Endothelial cell of umbilical vein (primary cell): ENCODE results near the gene RALGAPB. TPM values are rescaled to one million over a fixed set of nuclear protein-coding genes. Genes with fewer than 3 reads are reported as not detected.

Experiments used
- BruUV-seq: library from RNA; stranded (reverse); fragments of 400-500 nt; replicated peaks from 2 replicates; lab custom pipeline; 2021; lab: Mats Ljungman, UMichigan
- CTCF ChIA-PET: fragments of 300-600, 350-600 bp; sonication (Branson Sonifier 250); formaldehyde crosslinking; loops from one replicate; lab custom pipeline; 2021; ENCODE audit warnings: antibody characterized with exemption, inconsistent platforms; lab: Charles Lee
- POLR2A ChIA-PET: fragments of 300-600, 350-600 bp; sonication (Branson Sonifier 250); formaldehyde crosslinking; loops from one replicate; lab custom pipeline; 2021; ENCODE audit warnings: antibody characterized with exemption, inconsistent platforms; lab: Charles Lee
- DNase-seq: peaks from one replicate; pipeline ENCODE4 v3.0.0-alpha.2; 2011; ENCODE audit warnings: low read depth, low spot score
- FAIRE-seq: peaks from 2 replicates; lab custom pipeline; 2011; peaks lifted over from hg19 to GRCh38; lab: Jason Lieb, UNC
- H2AFZ ChIP-seq: 2 replicates; pipeline ENCODE4 v1.6.0; 2012; ENCODE audit warnings: low read depth, low read length, control low read depth, inconsistent platforms
- H3K27ac ChIP-seq: 2 replicates; pipeline ENCODE4 v1.5.1; 2011; ENCODE audit warnings: low read depth, mild to moderate bottlenecking, control low read depth, low read length, moderate library complexity; ENCODE audit not compliant: insufficient read depth
- H3K27me3 ChIP-seq, 2 experiments: 2 replicates each; pipeline versions ENCODE4 v1.6.0 to v1.6.1; 2011; ENCODE audit warnings: low read length in 2 of 2, mixed read lengths in 1 of 2; ENCODE audit not compliant: control insufficient read depth in 2 of 2, insufficient read depth in 2 of 2
- H3K36me3 ChIP-seq, 2 experiments: 2 replicates in 1 of 2; 3 replicates in 1 of 2; pipeline ENCODE4 v1.5.1; 2011; ENCODE audit warnings: low read length in 2 of 2, mild to moderate bottlenecking in 1 of 2, moderate library complexity in 1 of 2; ENCODE audit not compliant: control insufficient read depth in 2 of 2, insufficient read depth in 2 of 2; ENCODE audit errors: extremely low read depth in 1 of 2
- H3K4me1 ChIP-seq: 3 replicates; pipeline ENCODE4 v1.5.1; 2011; ENCODE audit warnings: mild to moderate bottlenecking, low read length; ENCODE audit not compliant: control insufficient read depth, insufficient read depth; ENCODE audit errors: extremely low read depth
- H3K4me2 ChIP-seq: 2 replicates; pipeline ENCODE4 v1.6.1; 2011; ENCODE audit warnings: low read length, control low read depth, mixed read lengths; ENCODE audit not compliant: insufficient read depth
- H3K4me3 ChIP-seq, 3 experiments: fragments of 200-600 bp in 1 of 3; sonication (generic), shearing (Covaris generic) in 1 of 3; replicated peaks in 1 of 3; 2 replicates each; pipeline ENCODE4 v1.5.1; 2011 to 2016; ENCODE audit warnings: control low read depth in 3 of 3, low read length in 3 of 3, mild to moderate bottlenecking in 2 of 3, inconsistent platforms in 1 of 3, low read depth in 1 of 3, moderate library complexity in 1 of 3; ENCODE audit not compliant: insufficient read depth in 1 of 3
- H3K79me2 ChIP-seq: 2 replicates; pipeline ENCODE4 v1.6.0; 2012; ENCODE audit warnings: low read length, inconsistent platforms; ENCODE audit not compliant: control insufficient read depth, insufficient read depth
- H3K9ac ChIP-seq: replicated peaks from 2 replicates; pipeline ENCODE3; 2011; ENCODE audit warnings: low read length, control low read depth; ENCODE audit not compliant: insufficient read depth; ENCODE audit errors: extremely low read depth
- H3K9me1 ChIP-seq: replicated peaks from 3 replicates; pipeline ENCODE4 v1.6.0; 2011; ENCODE audit warnings: mild to moderate bottlenecking, low read length; ENCODE audit not compliant: control insufficient read depth, insufficient read depth; ENCODE audit errors: extremely low read depth
- H3K9me3 ChIP-seq: replicated peaks from 2 replicates; pipeline ENCODE4 v1.5.1; 2012; ENCODE audit warnings: low read length, inconsistent platforms; ENCODE audit not compliant: control insufficient read depth, insufficient read depth
- H4K20me1 ChIP-seq: replicated peaks from 2 replicates; pipeline ENCODE3; 2011; ENCODE audit warnings: mild to moderate bottlenecking, low read length; ENCODE audit not compliant: control insufficient read depth, insufficient read depth; ENCODE audit errors: extremely low read depth
- CTCF ChIP-seq, 2 donors: IDR thresholded peaks; 1 replicate in 1 of 2; 2 replicates in 1 of 2; pipeline ENCODE4 v1.5.1; 2011; ENCODE audit warnings: low read length in 2 of 2, mild to moderate bottlenecking in 2 of 2, moderate library complexity in 2 of 2, control low read depth in 1 of 2, inconsistent platforms in 1 of 2, low read depth in 1 of 2; ENCODE audit not compliant: insufficient read depth in 1 of 2; ENCODE audit errors: extremely low read depth in 1 of 2
- EZH2 ChIP-seq: IDR thresholded peaks from 2 replicates; pipeline ENCODE4 v1.6.1; 2012; ENCODE audit warnings: borderline replicate concordance, low read depth, mild to moderate bottlenecking, moderate library complexity, low read length, inconsistent platforms; ENCODE audit not compliant: severe bottlenecking
- FOS ChIP-seq: IDR thresholded peaks from 2 replicates; pipeline ENCODE4 v1.6.1; 2011; ENCODE audit warnings: mild to moderate bottlenecking, low read length, moderate library complexity, borderline replicate concordance; ENCODE audit not compliant: insufficient read depth
- GATA2 ChIP-seq: IDR thresholded peaks from 2 replicates; pipeline ENCODE4 v1.7.0; 2011; ENCODE audit warnings: low read depth, mild to moderate bottlenecking, moderate library complexity, mixed read lengths, low read length; ENCODE audit not compliant: insufficient read length, insufficient read depth
- JUN ChIP-seq: IDR thresholded peaks from 2 replicates; pipeline ENCODE4 v1.6.1; 2011; ENCODE audit warnings: borderline replicate concordance, low read depth; ENCODE audit not compliant: insufficient read length, insufficient read depth
- MAX ChIP-seq: IDR thresholded peaks from 2 replicates; pipeline ENCODE4 v1.6.1; 2011; ENCODE audit not compliant: insufficient read depth, insufficient read length
- MYC ChIP-seq: IDR thresholded peaks from one replicate; pipeline ENCODE4 v1.6.1; 2011; ENCODE audit warnings: mild to moderate bottlenecking, low read depth, low read length
- POLR2A ChIP-seq: IDR thresholded peaks from 2 replicates; pipeline ENCODE4 v1.6.1; 2012; ENCODE audit warnings: low read depth, mild to moderate bottlenecking, control low read depth, low read length
- POLR2AphosphoS5 ChIP-seq: IDR thresholded peaks from 2 replicates; pipeline ENCODE4 v1.6.1; 2012; ENCODE audit warnings: low read depth, mild to moderate bottlenecking, control low read depth, low read length, moderate library complexity; ENCODE audit not compliant: insufficient read depth
- dilution Hi-C: fragments of 300-500 bp; cut with MboI; formaldehyde crosslinking; loops from one replicate; pipeline ENCODE4 v1.15.0; 2019; ENCODE audit warnings: low sequenced_read_pairs; ENCODE audit not compliant: extremely low pct_ligation_motif_present
- intact Hi-C: fragments of 100-400 bp; cut with micrococcal nuclease; formaldehyde crosslinking; loops from one replicate; pipeline ENCODE4 v1.10.0; 2022
- polyA plus RNA-seq, 4 experiments: library from polyadenylated mRNA; depleted of rRNA in 3 of 4; stranded (reverse) in 3 of 4; unstranded in 1 of 4; fragments of >200 nt; gene quantifications; 2 replicates each; pipeline versions ENCODE4 v1.2.1 to v1.2.3, GENCODE V29; 2011 to 2012; ENCODE audit warnings: missing spikeins in 1 of 4
- total RNA-seq: library from RNA; stranded (reverse); gene quantifications from 2 replicates; pipeline ENCODE4 v1.2.3, GENCODE V29; 2021

The RALGAPB gene
- total and polyA plus RNA-seq, 2 donors (not counting 3 experiments of a cell fraction or from before 2014, with no cell fraction given), result 12.8 to 38.7 TPM

- BruUV-seq, result no TSS peak
- dilution Hi-C loops, result no loop called here
These were observed 145.2 kb downstream of the RALGAPB start for GRCh38 chr20:38617830-38618196.

More at GRCh38 chr20:38617830-38618196, 145.2 kb downstream of the RALGAPB start:
- Histone ChIP-seq H3K4me2 (no peak overlapping the region), H3K4me3 (no peak overlapping the region), H2AFZ (no peak overlapping the region), H3K9me3 (no peaks in the 10 kb centered on the region), H4K20me1 (no peaks in the 10 kb centered on the region), H3K9ac (no peak overlapping the region), H3K36me3 (no peaks in the 10 kb centered on the region), H3K27me3 (peaks cover 15 to 16% of the 10 kb centered on the region in 2 experiments), H3K79me2 (no peaks in the 10 kb centered on the region), H3K4me1 (no peaks in the 10 kb centered on the region), H3K9me1 (no peaks in the 10 kb centered on the region), H3K27ac (no peak overlapping the region)
- DNase-seq, result no peak
- FAIRE-seq, result no peak
- TF ChIP-seq GATA2 (no peak), FOS (no peak), CTCF (IDR thresholded peaks at IDR 0.05; ENCODE audit: extremely low read depth in 1 of 2, insufficient read depth in 1 of 2, low read depth in 1 of 2, low read length in 2 of 2) (no peak), POLR2A (no peak), MYC (no peak), MAX (no peak), EZH2 (no peak), JUN (no peak), POLR2AphosphoS5 (no peak)
- ChIA-PET POLR2A (no interaction called here), CTCF (no interaction called here)
- intact Hi-C loops, result no loop called here
